ENCODE data around the gene FBP1.

Gene FBP1

DNA sequence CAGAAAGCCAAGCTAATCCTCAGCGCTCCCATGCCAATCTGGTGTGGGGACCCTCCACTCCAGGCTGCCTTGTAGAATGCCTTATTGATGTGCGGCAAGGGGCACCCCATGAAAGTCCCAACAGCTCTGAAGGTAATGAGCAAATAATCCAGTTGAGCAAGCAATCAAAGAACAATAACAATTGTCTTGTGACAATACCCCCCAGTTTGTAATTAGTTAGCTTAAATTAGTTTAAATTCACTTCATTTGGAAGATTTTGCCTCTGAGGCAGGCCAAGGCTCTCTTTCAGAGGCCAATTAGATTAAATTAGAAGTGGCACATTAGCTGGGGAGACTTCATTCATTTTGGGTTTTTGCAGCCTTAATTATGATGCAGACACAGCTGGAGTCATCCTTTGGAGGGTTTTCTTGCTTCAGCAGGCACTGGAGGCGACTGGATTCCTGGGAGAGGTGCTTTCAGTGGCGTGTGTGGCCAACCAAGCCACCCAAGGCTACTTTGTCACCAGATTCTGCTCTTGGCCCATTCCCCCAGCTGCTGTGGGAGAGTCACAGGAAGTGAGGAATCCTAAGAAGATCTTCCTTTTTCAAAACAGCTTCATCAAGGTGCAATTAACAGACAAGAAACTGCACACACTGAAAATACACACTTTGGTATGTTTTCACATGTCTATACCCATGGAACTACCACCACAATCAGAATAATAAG, 17.9 kb upstream of the FBP1 start:
- TF ChIP-seq, protein P1, sequence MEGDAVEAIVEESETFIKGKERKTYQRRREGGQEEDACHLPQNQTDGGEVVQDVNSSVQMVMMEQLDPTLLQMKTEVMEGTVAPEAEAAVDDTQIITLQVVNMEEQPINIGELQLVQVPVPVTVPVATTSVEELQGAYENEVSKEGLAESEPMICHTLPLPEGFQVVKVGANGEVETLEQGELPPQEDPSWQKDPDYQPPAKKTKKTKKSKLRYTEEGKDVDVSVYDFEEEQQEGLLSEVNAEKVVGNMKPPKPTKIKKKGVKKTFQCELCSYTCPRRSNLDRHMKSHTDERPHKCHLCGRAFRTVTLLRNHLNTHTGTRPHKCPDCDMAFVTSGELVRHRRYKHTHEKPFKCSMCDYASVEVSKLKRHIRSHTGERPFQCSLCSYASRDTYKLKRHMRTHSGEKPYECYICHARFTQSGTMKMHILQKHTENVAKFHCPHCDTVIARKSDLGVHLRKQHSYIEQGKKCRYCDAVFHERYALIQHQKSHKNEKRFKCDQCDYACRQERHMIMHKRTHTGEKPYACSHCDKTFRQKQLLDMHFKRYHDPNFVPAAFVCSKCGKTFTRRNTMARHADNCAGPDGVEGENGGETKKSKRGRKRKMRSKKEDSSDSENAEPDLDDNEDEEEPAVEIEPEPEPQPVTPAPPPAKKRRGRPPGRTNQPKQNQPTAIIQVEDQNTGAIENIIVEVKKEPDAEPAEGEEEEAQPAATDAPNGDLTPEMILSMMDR (IDR thresholded peaks at IDR 0.05; ENCODE audit: control insufficient read depth, extremely low read depth, insufficient read depth): no peak
- no peak overlapping the region for H3K4me3 ChIP-seq (ENCODE audit: low read depth, low read length)
- no peak for DNase-seq (ENCODE audit: low read depth)

DNA sequence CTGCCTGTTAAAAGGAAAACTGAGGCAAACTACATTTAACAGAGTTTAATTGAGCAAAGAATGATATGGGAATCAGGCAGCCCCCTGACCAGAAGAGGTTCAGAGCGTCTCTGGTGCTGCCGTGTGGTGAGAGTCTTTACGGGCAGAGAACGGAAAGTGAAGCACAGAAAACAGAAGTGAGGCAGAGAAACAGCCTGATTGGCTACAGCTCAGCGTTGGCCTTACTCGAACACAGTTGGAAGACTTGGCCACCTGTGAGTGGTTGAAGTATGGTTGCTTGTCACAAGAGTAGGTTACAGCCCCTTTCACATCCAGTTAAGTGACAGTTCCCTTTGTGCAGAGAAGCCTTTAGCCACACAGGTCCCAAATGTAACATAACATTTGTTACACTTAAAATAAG, 16.9 kb upstream of the FBP1 start:
- no peak overlapping the region for H3K4me3 ChIP-seq (ENCODE audit: low read depth, low read length)
- DNase-seq (ENCODE audit: low read depth): no peak
- TF ChIP-seq, protein P1 (IDR thresholded peaks at IDR 0.05; ENCODE audit: control insufficient read depth, extremely low read depth, insufficient read depth): no peak

DNA sequence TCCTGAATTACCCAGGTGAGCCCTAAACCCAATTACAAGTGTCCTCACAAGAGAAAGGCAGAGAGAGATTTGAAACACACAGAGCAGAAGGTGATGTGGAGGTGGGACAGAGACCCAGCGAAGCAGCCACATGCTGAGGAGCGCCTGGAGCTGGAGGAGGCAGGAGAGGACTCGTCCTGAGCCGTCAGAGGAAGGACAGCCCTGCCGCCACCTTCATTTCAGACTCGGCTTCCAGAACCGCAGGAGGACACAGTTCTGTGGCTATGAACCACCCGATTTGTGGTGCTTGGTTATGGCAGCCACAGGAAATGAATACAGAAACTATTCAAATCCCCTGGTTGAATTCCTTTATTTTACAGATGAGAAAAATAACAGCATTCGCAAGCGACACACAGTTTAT, 16.4 kb upstream of the FBP1 start:
- no peak for DNase-seq (ENCODE audit: low read depth)
- no peak overlapping the region for H3K4me3 ChIP-seq (ENCODE audit: low read depth, low read length)

DNA sequence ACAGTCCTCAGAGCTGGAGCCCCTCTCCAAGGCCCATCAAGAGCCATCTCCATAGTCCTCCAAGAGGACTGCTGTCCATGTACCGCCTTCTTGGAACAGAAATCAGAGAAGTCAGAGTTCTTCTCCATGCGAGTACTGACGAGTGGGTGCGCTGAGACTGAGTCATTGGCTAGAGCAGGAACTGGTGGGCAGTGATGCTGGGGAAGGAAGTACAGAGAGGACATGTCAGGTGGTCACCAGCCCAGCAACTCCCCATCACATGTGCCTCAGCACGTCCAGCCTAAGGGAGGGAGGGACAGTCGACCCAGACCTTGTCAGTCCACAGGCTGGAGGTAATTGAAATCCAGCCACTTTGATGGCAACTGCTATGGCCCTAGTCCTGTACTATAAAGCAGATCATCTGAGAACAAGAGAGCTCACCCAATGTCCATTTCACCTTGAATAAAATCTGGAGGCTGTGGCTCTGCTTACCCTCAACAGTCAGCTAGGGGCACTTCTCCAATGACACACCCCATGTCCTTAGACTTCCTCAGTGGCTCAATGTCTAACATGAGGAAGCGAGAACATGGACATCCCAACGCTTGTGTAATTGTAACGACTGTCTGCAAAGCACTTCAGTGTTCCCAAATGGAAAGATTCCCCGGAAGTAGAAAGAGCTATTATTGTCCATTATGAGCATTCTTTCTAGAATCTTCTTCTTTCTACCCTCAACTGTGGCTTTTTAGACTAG, 15.0 kb upstream of the FBP1 start:
- TF ChIP-seq, protein P1 (IDR thresholded peaks at IDR 0.05; ENCODE audit: control insufficient read depth, extremely low read depth, insufficient read depth): no peak
- no peak for DNase-seq (ENCODE audit: low read depth)
- H3K4me3 ChIP-seq (ENCODE audit: low read depth, low read length): no peak overlapping the region

More for the DNA sequence above, 16.4 kb upstream of the FBP1 start:
- TF ChIP-seq, protein P1 (IDR thresholded peaks at IDR 0.05; ENCODE audit: control insufficient read depth, extremely low read depth, insufficient read depth): no peak

DNA sequence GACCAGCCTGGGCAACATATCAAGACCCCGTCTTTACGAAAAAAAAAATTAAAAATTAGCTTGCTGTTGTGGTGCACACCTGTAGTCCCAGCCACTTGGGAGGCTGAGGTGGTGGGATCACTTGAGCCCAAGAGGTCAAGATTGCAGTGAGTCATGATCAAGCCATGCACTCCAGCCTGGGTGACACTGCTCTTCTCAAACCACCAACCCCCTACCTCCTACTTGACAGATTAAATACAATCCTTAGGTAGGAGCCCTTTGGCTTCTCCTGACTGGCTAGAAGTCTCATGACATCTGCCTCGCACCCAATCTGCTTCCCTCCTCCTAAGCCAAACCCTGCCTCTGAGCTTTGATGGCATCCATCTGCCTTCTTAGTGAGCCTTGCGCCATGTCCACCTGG, 11.6 kb upstream of the FBP1 start:
- no peak for DNase-seq (ENCODE audit: low read depth)
- H3K4me3 ChIP-seq (ENCODE audit: low read depth, low read length): no peak overlapping the region
- TF ChIP-seq, protein P1 (IDR thresholded peaks at IDR 0.05; ENCODE audit: control insufficient read depth, extremely low read depth, insufficient read depth): no peak

DNA sequence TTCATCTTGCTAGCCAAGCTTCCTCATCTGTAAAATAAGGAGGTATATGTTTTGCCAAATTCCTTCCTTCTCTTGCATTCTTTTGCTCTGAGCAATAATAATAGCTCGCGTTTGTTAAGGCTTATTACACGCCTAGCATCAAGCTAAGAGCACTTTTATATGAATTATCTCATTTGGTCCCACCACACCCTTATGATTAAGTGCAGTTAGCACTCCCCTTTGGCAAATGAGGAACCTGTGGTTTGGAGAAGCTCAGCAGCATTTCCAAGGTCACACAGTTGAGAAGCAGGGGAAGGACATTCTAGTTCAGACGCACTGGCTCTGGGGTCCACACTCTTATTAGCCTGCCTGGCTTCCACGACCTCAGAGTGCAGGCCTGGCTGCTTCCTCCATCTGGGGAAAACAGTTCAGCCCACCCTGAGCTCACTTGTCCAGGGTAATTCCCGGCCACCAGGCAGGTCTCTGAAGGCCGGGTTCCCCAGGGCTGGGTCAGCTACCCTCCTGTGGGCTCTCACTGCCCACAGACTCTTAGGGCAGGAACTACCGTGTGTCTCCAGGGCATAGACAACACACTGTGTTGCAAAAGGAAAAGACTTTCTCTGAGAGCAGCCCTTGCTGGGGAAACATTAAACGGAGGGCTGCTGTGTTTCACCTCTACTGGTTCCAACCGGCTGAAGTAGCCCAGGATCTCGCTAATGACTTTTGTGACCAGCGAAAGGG, 9.9 kb upstream of the FBP1 start:
- DNase-seq (ENCODE audit: low read depth): no peak
- TF ChIP-seq, protein P1 (IDR thresholded peaks at IDR 0.05; ENCODE audit: control insufficient read depth, extremely low read depth, insufficient read depth): no peak
- no peak overlapping the region for H3K4me3 ChIP-seq (ENCODE audit: low read depth, low read length)
